SK-N-SH treated with all-trans-retinoic acid at 6 μM for 48 hours (cell line): ENCODE results near the gene POLR2C.

Experiments
- ARNTL ChIP-seq: fragments of 450-650 bp; formaldehyde crosslinking; IDR thresholded peaks from 2 replicates; pipeline ENCODE4 v1.5.0; 2020; ENCODE audit warnings: low read depth, mild to moderate bottlenecking, moderate library complexity, borderline replicate concordance
- BACH2 ChIP-seq: fragments of 250-450 bp; sonication (Bioruptor Pico); IDR thresholded peaks from 2 replicates; pipeline ENCODE4 v1.9.0; 2021; ENCODE audit warnings: mild to moderate bottlenecking, borderline replicate concordance
- CREB5 ChIP-seq: fragments of 250-450 bp; sonication (Bioruptor Pico); IDR thresholded peaks from 2 replicates; pipeline ENCODE4 v1.5.1; 2020; ENCODE audit warnings: low read depth, mild to moderate bottlenecking, moderate library complexity
- ESRRG ChIP-seq: fragments of 250-450 bp; sonication (Bioruptor Pico); IDR thresholded peaks from 2 replicates; pipeline ENCODE4 v1.6.1; 2021; ENCODE audit warnings: mild to moderate bottlenecking
- GLIS3 ChIP-seq: fragments of 250-450 bp; sonication (Bioruptor Pico); IDR thresholded peaks from 2 replicates; pipeline ENCODE4 v1.5.0; 2020; ENCODE audit warnings: mild to moderate bottlenecking, moderate library complexity
- ISL1 ChIP-seq: fragments of 250-450 bp; sonication (Bioruptor Pico); IDR thresholded peaks from 2 replicates; pipeline ENCODE4 v2.1.2; 2022; ENCODE audit warnings: mild to moderate bottlenecking, moderate library complexity
- PATZ1 ChIP-seq: fragments of 250-450 bp; sonication (Bioruptor Pico); IDR thresholded peaks from 2 replicates; pipeline ENCODE4 v1.8.0; 2020; ENCODE audit warnings: mild to moderate bottlenecking, moderate library complexity, borderline replicate concordance
- RARB ChIP-seq: fragments of 250-450 bp; sonication (Bioruptor Pico); IDR thresholded peaks from 2 replicates; pipeline ENCODE4 v1.8.0; 2021; ENCODE audit warnings: mild to moderate bottlenecking, moderate library complexity
- SNAI2 ChIP-seq: fragments of 250-450 bp; sonication (Bioruptor Pico); IDR thresholded peaks from 2 replicates; pipeline ENCODE4 v1.5.0; 2020; ENCODE audit warnings: mild to moderate bottlenecking, moderate library complexity
- TSHZ2 ChIP-seq: fragments of 250-450 bp; sonication (Bioruptor Pico); IDR thresholded peaks from 2 replicates; pipeline ENCODE4 v1.5.0; 2020; ENCODE audit warnings: mild to moderate bottlenecking, moderate library complexity
- ZFP30 ChIP-seq: fragments of 450-650 bp; formaldehyde crosslinking; IDR thresholded peaks from 2 replicates; pipeline ENCODE4 v1.5.0; 2022; ENCODE audit warnings: mild to moderate bottlenecking, moderate library complexity
- ZNF70 ChIP-seq: fragments of 450-650 bp; formaldehyde crosslinking; IDR thresholded peaks from 2 replicates; pipeline ENCODE4 v1.5.0; 2020; ENCODE audit warnings: mild to moderate bottlenecking, moderate library complexity

- TF ChIP-seq GLIS3 = no peak
- no peak for TF ChIP-seq ZFP30 (CRISPR knock-in tag)
- no peak for TF ChIP-seq TSHZ2 (CRISPR knock-in tag)
- TF ChIP-seq ESRRG = no peak
- no peak for TF ChIP-seq BACH2 (CRISPR knock-in tag)
- no peak for TF ChIP-seq RARB (CRISPR knock-in tag)
- no peak for TF ChIP-seq ARNTL (CRISPR knock-in tag)
- TF ChIP-seq PATZ1 (CRISPR knock-in tag) = no peak
- no peak for TF ChIP-seq CREB5 (CRISPR knock-in tag)
- TF ChIP-seq ISL1 = no peak
- no peak for TF ChIP-seq ZNF70 (CRISPR knock-in tag)
- no peak for TF ChIP-seq SNAI2 (CRISPR knock-in tag)
Observed at GRCh38 chr16:57474671-57475661, 12.5 kb downstream of the POLR2C start.
